Hepatocyte (in vitro differentiated cells): Measurements from ENCODE around the gene FAF1. TPM values are rescaled to one million over a fixed set of nuclear protein-coding genes. Genes with fewer than 3 reads are reported as not detected.

Source experiments
- DNase-seq: peaks from one replicate; pipeline ENCODE4 v3.0.0-alpha.2; 2016; ENCODE audit warnings: low spot score
- H2AFZ ChIP-seq: fragments of 200-600 bp; sonication (generic); 2 replicates; pipeline ENCODE4 v1.6.0; 2016; ENCODE audit warnings: antibody characterized with exemption, mild to moderate bottlenecking
- H3K27ac ChIP-seq: fragments of 200-600 bp; sonication (generic); 2 replicates; pipeline ENCODE4 v1.5.1; 2016; ENCODE audit warnings: mild to moderate bottlenecking
- H3K27me3 ChIP-seq: fragments of 200-600 bp; sonication (generic); 2 replicates; pipeline ENCODE4 v1.6.1; 2016
- H3K36me3 ChIP-seq: fragments of 200-600 bp; sonication (generic); replicated peaks from 2 replicates; pipeline ENCODE4 v1.5.1; 2016; ENCODE audit warnings: low read depth; ENCODE audit not compliant: insufficient read depth
- H3K4me1 ChIP-seq: fragments of 200-600 bp; sonication (generic); 2 replicates; pipeline ENCODE4 v1.5.1; 2016; ENCODE audit warnings: mild to moderate bottlenecking, moderate library complexity; ENCODE audit not compliant: insufficient read depth
- H3K4me2 ChIP-seq: fragments of 200-600 bp; sonication (generic); 2 replicates; pipeline ENCODE4 v1.6.0; 2016
- H3K4me3 ChIP-seq: fragments of 200-600 bp; sonication (generic); 2 replicates; pipeline ENCODE4 v1.5.1; 2016; ENCODE audit warnings: mild to moderate bottlenecking
- H3K79me2 ChIP-seq: fragments of 200-600 bp; sonication (generic); 2 replicates; pipeline ENCODE4 v1.6.0; 2017; ENCODE audit warnings: mild to moderate bottlenecking
- H3K9me2 ChIP-seq: fragments of 200-600 bp; sonication (generic); replicated peaks from 2 replicates; pipeline ENCODE4 v1.6.0; 2017; ENCODE audit warnings: mild to moderate bottlenecking; ENCODE audit not compliant: insufficient read depth
- H3K9me3 ChIP-seq: fragments of 200-600 bp; sonication (generic); 2 replicates; pipeline ENCODE4 v1.5.1; 2016; ENCODE audit warnings: low read depth, mild to moderate bottlenecking
- H4K20me1 ChIP-seq: fragments of 200-600 bp; sonication (generic); 2 replicates; pipeline ENCODE4 v1.6.0; 2016; ENCODE audit warnings: mild to moderate bottlenecking; ENCODE audit not compliant: insufficient read depth, poor library complexity, severe bottlenecking
- EZH2 ChIP-seq: fragments of 200-600 bp; sonication (generic); IDR thresholded peaks from 2 replicates; pipeline ENCODE4 v1.6.1; 2016; ENCODE audit warnings: antibody characterized with exemption, mild to moderate bottlenecking, borderline replicate concordance
- EZH2phosphoT487 ChIP-seq: fragments of 200-600 bp; sonication (generic); IDR thresholded peaks from one replicate; pipeline ENCODE4 v1.6.1; 2018; ENCODE audit warnings: antibody characterized with exemption, mild to moderate bottlenecking, low read depth, moderate library complexity; ENCODE audit not compliant: unreplicated experiment, severe bottlenecking
- WGBS: methylation state at CpG from one replicate; pipeline ENCODE4 v1.1.6; 2016; ENCODE audit warnings: low lambda C conversion rate; ENCODE audit errors: missing lambda C conversion rate; 5-methylcytosine and 5-hydroxymethylcytosine counted together
- polyA plus RNA-seq: library from polyadenylated mRNA; unstranded; fragments of >200 nt; fragmentation: Nextera tagmentation; extraction: Ambion mirVana; gene quantifications from 2 replicates; pipeline ENCODE4 v1.2.1, GENCODE V29; 2016
- total RNA-seq: library from RNA; depleted of rRNA; stranded (reverse); fragments of >200 nt; gene quantifications from 2 replicates; pipeline ENCODE4 v1.2.3, GENCODE V29; 2014
- TF ChIP-seq, protein P1 (sequence below): fragments of 200-600 bp; sonication (generic); IDR thresholded peaks from 2 replicates; pipeline ENCODE4 v1.5.1; 2016; ENCODE audit warnings: antibody characterized with exemption, mild to moderate bottlenecking; ENCODE audit not compliant: poor library complexity

FAF1 gene
- total and polyA plus RNA-seq, 2 experiments from 2014 or later, result 25.7 to 35.5 TPM

DNA sequence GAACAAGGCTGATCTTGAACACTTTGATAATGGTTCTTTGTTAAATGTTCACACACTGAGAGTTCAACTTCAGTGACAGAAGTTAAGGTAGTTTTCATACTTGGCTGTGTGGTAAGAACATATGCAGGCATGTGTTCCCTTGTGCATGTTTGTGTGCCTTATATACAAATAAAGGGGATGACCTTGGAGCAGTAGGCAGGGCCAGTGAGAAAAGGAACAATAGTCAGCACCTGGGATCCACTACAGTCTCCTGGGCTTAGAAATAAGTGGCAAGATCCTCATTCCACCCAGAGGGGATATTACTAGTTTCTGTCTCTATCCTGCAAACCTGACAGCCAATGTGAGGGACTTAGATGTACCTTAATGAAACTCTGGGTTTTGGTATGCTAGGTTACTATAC lies 486.6 kb downstream of the FAF1 start:
- no peak for DNase-seq
- Histone ChIP-seq H3K27ac (no peak overlapping the region), H3K4me2 (no peak overlapping the region), H3K4me3 (no peak overlapping the region), H3K4me1 (no peaks in the 10 kb centered on the region), H4K20me1 (no peaks in the 10 kb centered on the region), H3K9me3 (no peaks in the 10 kb centered on the region), H3K36me3 (no peaks in the 10 kb centered on the region), H3K9me2 (no peaks in the 10 kb centered on the region), H3K79me2 (no peaks in the 10 kb centered on the region), H2AFZ (no peak overlapping the region), H3K27me3 (no peaks in the 10 kb centered on the region)
- TF ChIP-seq, protein P1, sequence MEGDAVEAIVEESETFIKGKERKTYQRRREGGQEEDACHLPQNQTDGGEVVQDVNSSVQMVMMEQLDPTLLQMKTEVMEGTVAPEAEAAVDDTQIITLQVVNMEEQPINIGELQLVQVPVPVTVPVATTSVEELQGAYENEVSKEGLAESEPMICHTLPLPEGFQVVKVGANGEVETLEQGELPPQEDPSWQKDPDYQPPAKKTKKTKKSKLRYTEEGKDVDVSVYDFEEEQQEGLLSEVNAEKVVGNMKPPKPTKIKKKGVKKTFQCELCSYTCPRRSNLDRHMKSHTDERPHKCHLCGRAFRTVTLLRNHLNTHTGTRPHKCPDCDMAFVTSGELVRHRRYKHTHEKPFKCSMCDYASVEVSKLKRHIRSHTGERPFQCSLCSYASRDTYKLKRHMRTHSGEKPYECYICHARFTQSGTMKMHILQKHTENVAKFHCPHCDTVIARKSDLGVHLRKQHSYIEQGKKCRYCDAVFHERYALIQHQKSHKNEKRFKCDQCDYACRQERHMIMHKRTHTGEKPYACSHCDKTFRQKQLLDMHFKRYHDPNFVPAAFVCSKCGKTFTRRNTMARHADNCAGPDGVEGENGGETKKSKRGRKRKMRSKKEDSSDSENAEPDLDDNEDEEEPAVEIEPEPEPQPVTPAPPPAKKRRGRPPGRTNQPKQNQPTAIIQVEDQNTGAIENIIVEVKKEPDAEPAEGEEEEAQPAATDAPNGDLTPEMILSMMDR, result no peak

DNA sequence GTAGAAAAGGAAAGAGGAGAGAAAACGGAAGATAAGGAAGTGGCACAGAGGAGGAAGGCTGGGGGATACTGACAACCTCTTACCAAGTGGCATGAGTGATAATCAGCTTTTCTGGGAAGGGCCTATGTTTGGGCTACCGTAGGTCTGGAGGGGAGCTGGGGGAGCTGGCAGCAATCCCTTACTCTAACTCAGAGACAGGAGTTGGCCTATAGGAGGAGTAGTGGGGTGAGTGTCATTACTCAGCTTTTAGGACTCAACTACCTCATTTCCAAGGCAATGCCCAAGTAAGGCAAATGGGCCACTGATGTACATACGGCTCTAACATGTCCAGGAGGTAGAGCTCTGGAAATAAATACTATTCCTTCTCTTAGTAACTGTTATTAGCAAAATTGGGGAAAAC lies 488.1 kb downstream of the FAF1 start:
- no peaks in the 10 kb centered on the region for H3K9me2 ChIP-seq
- no peak for DNase-seq
- no peak overlapping the region for H3K4me2 ChIP-seq
- H3K27ac ChIP-seq, result no peak overlapping the region
- no peaks in the 10 kb centered on the region for H3K27me3 ChIP-seq
- no peak overlapping the region for H2AFZ ChIP-seq
- H3K9me3 ChIP-seq, result no peaks in the 10 kb centered on the region
- no peaks in the 10 kb centered on the region for H4K20me1 ChIP-seq
- TF ChIP-seq EZH2phosphoT487, result no peak
- TF ChIP-seq, protein P1, result no peak
- TF ChIP-seq EZH2, result no peak
- no peaks in the 10 kb centered on the region for H3K4me1 ChIP-seq
- H3K4me3 ChIP-seq, result no peak overlapping the region
- H3K79me2 ChIP-seq, result no peaks in the 10 kb centered on the region
- 95% methylated on average over 3 of the region's 3 CpGs for WGBS
- H3K36me3 ChIP-seq, result no peaks in the 10 kb centered on the region

DNA sequence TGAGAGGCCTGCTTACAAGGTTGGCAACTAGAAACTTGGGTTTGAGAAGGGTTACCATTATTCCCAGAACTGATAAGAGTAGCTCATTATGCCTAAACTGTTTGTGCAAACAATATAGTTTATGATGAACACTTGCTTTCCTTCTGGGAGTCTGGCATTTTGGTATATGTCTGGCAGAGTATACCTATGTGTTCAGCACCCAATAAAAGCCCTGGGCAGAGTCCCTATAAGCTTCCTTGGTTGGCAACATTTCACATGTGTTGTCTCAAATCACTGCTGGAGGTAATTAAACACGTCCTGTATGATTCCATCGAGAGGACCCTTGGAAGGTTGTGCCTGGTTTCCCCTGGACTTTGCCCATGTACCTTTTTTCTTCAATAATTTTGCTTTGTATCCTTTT lies 497.1 kb downstream of the FAF1 start:
- no peak for DNase-seq
- no peak overlapping the region for H3K27ac ChIP-seq
- no peaks in the 10 kb centered on the region for H4K20me1 ChIP-seq
- no peaks in the 10 kb centered on the region for H3K27me3 ChIP-seq
- no peak overlapping the region for H3K4me2 ChIP-seq
- H3K4me3 ChIP-seq, result no peak overlapping the region
- H3K9me2 ChIP-seq, result peaks cover 3% of the 10 kb centered on the region
- no peaks in the 10 kb centered on the region for H3K9me3 ChIP-seq
- TF ChIP-seq EZH2 (no peak), EZH2phosphoT487 (no peak)
- TF ChIP-seq, protein P1, result no peak
- H3K79me2 ChIP-seq, result no peaks in the 10 kb centered on the region
- whole genome bisulfite sequencing, result 86% methylated on average over 2 of the region's 2 CpGs
- H3K4me1 ChIP-seq, result no peaks in the 10 kb centered on the region
- no peaks in the 10 kb centered on the region for H3K36me3 ChIP-seq
- no peak overlapping the region for H2AFZ ChIP-seq

DNA sequence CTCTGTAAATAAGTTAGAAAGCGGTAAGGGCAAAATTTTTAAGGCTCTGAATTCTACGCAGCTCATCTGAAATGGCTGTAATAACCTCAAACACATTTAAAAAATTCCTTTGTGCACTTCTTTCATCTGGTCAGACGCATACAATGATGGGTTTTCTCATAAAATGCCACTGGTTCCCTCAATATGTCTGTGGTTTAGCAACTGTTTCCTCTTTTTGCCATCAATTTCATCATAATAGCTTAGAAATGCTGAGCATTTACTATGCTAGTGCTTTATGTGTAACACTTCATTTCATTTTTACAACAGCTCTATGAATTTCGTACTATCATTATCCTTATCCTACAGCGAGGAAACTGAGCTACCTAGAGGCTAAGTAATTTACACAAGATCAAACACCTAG lies 501.6 kb downstream of the FAF1 start:
- no peaks in the 10 kb centered on the region for H4K20me1 ChIP-seq
- peaks cover 3% of the 10 kb centered on the region for H3K9me2 ChIP-seq
- no peak overlapping the region for H3K4me2 ChIP-seq
- no peaks in the 10 kb centered on the region for H3K36me3 ChIP-seq
- no peaks in the 10 kb centered on the region for H3K9me3 ChIP-seq
- no peak for TF ChIP-seq EZH2phosphoT487
- TF ChIP-seq EZH2, result no peak
- TF ChIP-seq, protein P1, result no peak
- 97% methylated on average over 5 of the region's 5 CpGs for WGBS
- H3K79me2 ChIP-seq, result no peaks in the 10 kb centered on the region
- no peak overlapping the region for H2AFZ ChIP-seq
- H3K27me3 ChIP-seq, result no peaks in the 10 kb centered on the region
- DNase-seq, result no peak
- no peak overlapping the region for H3K4me3 ChIP-seq
- no peaks in the 10 kb centered on the region for H3K4me1 ChIP-seq
- no peak overlapping the region for H3K27ac ChIP-seq
